ENCODE measurements around the gene ITGA8. TPM values are rescaled to one million over a fixed set of nuclear protein-coding genes. Genes with fewer than 3 reads are reported as not detected.
"Not testable (repeated sequence)": the region's sequence is repeated elsewhere in the genome, so short reads cannot be mapped to it uniquely, and the experiment has no call there.

ITGA8 gene
- total and polyA plus RNA-seq, 11 donors, result 0.50 to 4.3 (median 1.5) TPM

GRCh38 chr10:15539262-15539661 lies 180.5 kb downstream of the ITGA8 start:
- 57 to 71% (median 67%) methylated on average over 1 of the region's 1 CpG for WGBS, 4 donors
- no peak for ATAC-seq
- Histone ChIP-seq H3K9me3 (peaks cover 0 to 13% (median 0%) of the 10 kb centered on the region in 12 donors), H3K36me3 (no peaks in the 10 kb centered on the region), H3K27me3 (no peaks in the 10 kb centered on the region), H3K27ac (no peak overlapping the region), H3K4me3 (no peak overlapping the region), H3K4me1 (no peaks in the 10 kb centered on the region)
- TF ChIP-seq POLR2A (IDR thresholded peaks at IDR 0.05), result no peak
- DNase-seq, result no peak
- intact Hi-C loops (cut with DNase I), result no loop called here

- H3K4me3 ChIP-seq; H3K27me3 ChIP-seq; H3K4me1 ChIP-seq; H3K36me3 ChIP-seq; ATAC-seq; H3K9me3 ChIP-seq; H3K27ac ChIP-seq; intact Hi-C loops (cut with DNase I); DNase-seq: not testable (repeated sequence)
- WGBS, 4 donors, result 92 to 98% (median 96%) methylated on average over 16 to 31 of the region's 31 CpGs
These were observed 184.7 kb downstream of the ITGA8 start for GRCh38 chr10:15534928-15535538.

DNA sequence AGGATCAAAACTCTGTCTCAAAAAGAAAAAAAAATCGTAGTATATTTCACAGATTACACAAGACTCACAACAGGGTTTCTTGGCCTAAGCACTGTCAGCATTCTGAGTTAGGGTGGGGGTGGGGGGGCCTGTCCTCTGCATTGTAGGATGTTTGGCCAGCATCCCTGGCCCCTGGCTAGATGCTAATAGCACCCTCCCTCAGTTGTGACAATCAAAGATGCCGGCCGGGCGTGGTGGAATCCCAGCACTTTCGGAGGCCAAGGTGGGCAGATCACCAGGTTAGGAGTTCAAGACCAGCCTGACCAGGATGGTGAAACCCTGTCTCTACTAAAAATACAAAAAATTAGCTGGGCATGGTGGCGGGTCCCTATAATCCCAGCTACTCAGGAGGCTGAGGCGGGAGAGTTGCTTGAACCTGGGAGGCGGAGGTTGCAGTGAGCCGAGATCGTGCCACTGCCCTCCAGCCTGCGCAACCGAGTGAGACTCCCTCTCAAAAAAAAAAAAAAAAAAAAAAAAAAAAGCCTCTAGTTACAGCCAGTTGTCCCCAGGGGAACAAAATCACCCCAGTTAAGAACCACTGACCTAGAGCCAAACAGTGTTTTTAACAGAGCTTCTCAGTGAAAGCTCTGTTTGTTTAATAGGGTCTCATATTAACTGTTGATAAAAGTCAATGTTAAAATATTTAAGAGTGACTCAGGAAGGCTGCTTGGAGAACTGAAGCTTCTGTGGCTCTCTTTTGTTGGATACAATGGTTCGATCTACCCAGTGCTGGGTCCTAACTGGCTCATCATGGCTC lies 187.6 kb downstream of the ITGA8 start:
- Histone ChIP-seq H3K4me1 (peaks cover 0 to 2% (median 0%) of the 10 kb centered on the region in 12 donors), H3K36me3 (no peaks in the 10 kb centered on the region), H3K4me3 (no peak overlapping the region), H3K27me3 (no peaks in the 10 kb centered on the region), H3K27ac (peak overlapping the region in 1 of 12 donors; percentile 1), H3K9me3 (no peaks in the 10 kb centered on the region)
- DNase-seq (no peak), ATAC-seq (no peak)
- 79 to 88% (median 87%) methylated on average over 13 of the region's 13 CpGs for WGBS, 4 donors
- intact Hi-C loops (cut with DNase I), result no loop called here
- TF ChIP-seq POLR2A (IDR thresholded peaks at IDR 0.05) (no peak), CTCF (IDR thresholded peaks at IDR 0.05) (no peak)

- Histone ChIP-seq H3K27ac (no peak overlapping the region), H3K36me3 (no peaks in the 10 kb centered on the region), H3K9me3 (no peaks in the 10 kb centered on the region), H3K27me3 (no peaks in the 10 kb centered on the region), H3K4me3 (no peak overlapping the region), H3K4me1 (peaks cover 0 to 2% (median 0%) of the 10 kb centered on the region in 12 donors)
- no peak for DNase-seq
- 62 to 74% (median 66%) methylated on average over 4 of the region's 4 CpGs for WGBS, 4 donors
- no peak for TF ChIP-seq POLR2A (IDR thresholded peaks at IDR 0.05)
- no peak for TF ChIP-seq CTCF (IDR thresholded peaks at IDR 0.05)
- no peak for ATAC-seq
- intact Hi-C loops (cut with DNase I), result no loop called here
These were observed 190.9 kb downstream of the ITGA8 start for GRCh38 chr10:15528859-15529239.

DNA sequence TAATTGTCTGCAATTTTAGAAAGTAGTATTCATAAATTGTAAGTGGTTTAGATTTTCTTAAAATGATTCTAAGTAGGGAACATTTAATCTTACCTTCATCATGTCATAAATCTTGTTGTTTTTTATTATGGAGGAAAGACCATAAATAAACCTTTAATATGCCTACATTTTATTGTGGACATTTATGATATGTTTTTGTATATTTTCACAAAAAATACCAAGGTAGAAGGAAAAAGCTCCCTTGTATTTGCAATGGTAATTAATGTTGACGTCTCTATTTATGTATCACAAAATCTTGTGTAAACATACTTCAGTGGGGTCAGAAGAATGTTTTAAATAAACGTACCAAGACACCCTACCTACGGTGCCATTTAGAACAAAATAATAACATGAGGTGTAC lies 193.0 kb downstream of the ITGA8 start:
- ATAC-seq, result no peak
- Histone ChIP-seq H3K9me3 (no peaks in the 10 kb centered on the region), H3K27ac (no peak overlapping the region), H3K4me1 (no peaks in the 10 kb centered on the region), H3K27me3 (no peaks in the 10 kb centered on the region), H3K36me3 (no peaks in the 10 kb centered on the region), H3K4me3 (no peak overlapping the region)
- 48 to 84% (median 58%) methylated on average over 3 of the region's 3 CpGs for WGBS, 4 donors
- TF ChIP-seq CTCF (IDR thresholded peaks at IDR 0.05), result no peak
- TF ChIP-seq POLR2A (IDR thresholded peaks at IDR 0.05), result no peak
- no peak for DNase-seq
- intact Hi-C loops (cut with DNase I), result no loop called here

Data from heart left ventricle (tissue), 16 donors.